AG20443 (cell line): ENCODE data around the gene IFNLR1.
A peak's percentile ranks its signal among the peaks of the same experiment; 100 is the strongest.

Experiments used
- DNase-seq: peaks from one replicate; pipeline ENCODE4 v3.0.0; 2012; ENCODE audit warnings: low spot score, mixed read lengths

The IFNLR1 gene

GRCh38 chr1:24119859-24120756, 67.0 kb downstream of the IFNLR1 start:
- DNase-seq: peak; percentile 77

DNA sequence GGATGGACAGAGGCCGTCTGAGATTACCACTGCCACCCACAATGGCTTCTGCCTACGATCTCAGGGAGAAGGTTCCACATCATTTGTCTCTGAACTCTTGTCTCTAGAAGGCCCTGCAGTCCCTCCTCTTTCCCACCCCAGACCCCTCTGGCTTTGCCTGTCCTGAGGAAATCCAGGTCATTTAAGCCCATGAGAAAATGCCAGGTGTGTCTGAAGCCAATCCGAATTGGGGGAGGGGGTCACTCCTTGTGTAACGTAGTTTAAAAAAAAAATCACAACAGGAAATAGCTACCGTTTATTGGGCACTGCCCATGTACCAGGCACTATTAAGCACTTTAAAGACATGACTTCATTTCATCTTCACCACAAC, 67.6 kb downstream of the IFNLR1 start:
- no peak for DNase-seq

DNA sequence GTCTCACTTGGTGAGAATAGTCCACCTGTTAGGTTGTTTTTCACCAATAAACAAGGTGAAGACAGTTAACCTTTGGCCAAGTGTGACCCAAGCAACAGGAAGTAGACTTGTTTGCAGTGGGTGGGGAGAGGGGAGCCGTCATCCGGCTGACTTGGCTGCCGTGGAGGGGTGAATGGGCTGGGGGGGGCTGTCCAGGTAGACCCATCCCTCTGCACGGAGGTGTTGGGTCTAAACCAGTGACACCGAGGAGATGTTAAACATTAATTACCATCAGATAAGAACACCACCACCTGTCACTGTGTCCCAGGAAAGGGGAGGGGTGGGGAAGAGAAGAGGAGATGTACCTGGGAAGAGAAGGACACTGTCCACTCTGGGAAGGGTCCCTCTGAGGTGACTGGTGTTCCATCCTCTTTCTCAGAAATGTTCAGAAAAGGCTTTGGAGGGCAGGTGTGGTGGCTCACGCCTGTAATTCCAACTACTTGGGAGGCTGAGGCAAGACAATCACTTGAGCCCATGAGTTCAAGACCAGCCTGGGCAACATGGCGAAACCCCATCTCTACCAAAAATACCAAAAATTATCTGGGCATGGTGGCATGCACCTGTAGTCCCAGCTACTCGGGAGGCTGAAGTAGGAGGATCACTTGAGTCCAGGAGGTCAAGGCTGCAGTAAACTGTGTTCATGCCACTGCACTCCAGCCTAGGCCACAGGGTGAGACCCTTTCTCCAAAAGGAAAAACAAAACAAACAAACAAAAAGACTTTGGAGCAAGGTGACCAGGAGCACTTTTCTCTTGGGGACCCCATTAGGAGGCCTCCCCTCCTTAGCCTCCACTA, 68.5 kb downstream of the IFNLR1 start:
- no peak for DNase-seq

DNA sequence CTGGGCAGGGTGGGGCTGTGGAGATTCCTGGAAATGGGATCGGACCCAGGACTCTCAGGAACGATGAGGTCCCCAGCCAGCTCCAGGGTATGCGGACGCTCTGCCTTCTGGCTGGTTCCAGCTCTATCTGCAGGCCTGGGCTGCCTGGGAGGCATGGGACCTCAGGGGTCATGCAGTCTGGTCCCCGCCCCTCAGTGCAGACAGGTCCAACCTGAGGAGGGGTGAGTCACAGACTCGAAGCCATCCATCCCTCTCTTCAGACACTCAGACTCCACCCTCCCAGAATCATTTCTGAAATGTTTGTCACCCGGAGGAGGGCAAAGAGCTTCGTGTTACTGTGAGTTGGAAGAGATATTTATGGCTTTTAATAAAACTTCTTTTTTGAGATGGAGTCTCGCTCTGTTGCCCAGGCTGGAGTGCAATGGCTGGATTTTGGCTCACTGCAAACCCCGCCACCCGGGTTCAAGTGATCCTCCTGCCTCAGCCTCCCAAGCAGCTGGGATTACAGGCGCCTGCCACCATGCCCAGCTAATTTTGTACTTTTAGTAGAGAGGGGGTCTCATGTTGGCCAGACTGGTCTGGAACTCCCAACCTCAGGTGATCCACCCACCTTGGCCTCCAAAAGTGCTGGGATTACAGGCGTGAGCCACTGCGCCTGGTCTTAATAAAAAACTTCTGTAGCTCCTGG, 69.2 kb downstream of the IFNLR1 start:
- DNase-seq: peak; percentile 82

DNA sequence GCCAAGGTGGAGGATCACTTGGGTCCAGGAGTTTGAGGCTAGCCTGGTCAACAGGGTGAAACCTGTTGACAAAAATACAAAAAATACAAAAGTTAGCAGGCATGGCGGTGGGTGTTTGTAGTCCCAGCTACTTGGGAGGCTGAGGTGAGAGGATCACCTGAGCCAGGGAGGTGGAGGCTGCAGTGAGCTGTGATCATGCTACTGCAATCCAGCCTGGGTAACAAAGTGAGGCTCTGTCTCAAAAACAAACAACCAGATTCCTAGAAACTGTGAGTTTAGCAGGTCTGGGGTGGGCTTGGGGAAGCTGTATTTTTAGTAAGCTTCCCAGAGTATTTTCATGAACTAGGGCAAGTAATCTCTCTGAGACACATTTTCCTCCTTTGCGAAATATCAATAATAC, 70.0 kb downstream of the IFNLR1 start:
- no peak for DNase-seq

- DNase-seq: no peak
Measured at GRCh38 chr1:24114753-24115152, 72.3 kb downstream of the IFNLR1 start.

DNA sequence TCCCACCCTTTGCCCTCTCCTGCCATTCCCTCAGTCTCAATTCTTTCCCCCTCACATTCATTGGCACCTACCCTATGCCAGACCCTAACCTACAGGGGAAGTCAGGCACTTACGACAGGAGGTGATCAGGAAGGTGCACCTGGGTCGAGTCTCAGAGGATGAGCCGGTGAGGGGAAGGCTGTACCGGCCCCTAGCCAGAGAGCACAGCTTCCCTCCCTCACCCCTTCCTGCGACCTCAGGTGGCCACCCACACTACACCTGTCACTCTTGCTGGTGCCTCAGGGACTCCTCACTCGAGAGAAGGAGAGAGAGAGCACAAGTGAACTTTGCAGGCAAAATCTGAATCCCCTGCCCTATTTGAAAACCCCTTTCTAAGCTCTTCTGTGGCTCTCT, 73.5 kb downstream of the IFNLR1 start:
- DNase-seq: no peak

DNA sequence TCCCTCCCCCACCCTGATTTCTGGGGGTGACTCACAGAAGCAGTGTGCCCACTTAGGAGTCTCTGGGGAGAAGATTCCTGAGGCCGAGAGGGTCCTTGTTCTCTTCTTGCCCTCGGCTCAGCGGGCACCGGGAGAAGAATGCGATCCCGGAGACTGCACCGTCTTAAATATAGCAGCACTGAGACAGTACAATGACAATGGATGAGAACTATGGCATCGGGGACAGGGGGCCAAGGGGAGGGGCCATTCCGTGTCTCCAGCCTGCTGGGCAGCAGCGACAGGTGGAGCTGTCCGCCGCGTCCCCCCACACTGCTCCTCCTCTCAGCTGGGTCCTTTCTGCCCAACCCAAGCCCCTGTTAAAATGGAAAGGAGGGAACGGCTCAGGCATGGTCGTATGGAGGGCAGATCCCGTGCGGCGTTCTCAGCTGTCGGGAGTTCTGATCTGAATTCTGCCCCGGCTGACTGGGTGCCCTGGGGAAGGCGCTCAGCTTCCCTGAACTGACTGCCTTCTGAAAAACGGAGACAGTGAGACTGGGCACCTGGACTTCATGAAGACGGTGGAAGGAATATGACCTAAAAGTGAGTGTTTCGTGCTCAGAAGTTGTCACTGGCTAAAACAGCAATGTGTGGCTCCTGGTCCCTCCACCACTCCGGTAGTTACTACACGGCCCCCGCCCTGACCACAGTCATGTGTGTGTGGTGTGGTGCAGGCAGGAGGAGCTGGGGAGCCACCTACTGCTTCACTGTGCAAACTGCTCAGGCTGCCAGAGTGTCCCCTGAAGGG, 74.9 kb downstream of the IFNLR1 start, which contains the start of gene MYOM3:
Gene MYOM3, minus strand, starts transcription at position 140 of the 784 bp plus-strand sequence. CDS start 3,499 bp downstream, outside the sequence.
- peak; percentile 85 for DNase-seq

GRCh38 chr1:24111262-24111995, 75.7 kb downstream of the IFNLR1 start:
- no peak for DNase-seq

GRCh38 chr1:24110642-24111261, 76.3 kb downstream of the IFNLR1 start:
- no peak for DNase-seq

GRCh38 chr1:24109686-24110475, 77.2 kb downstream of the IFNLR1 start:
- no peak for DNase-seq

GRCh38 chr1:24109166-24109483, 78.0 kb downstream of the IFNLR1 start:
- DNase-seq: no peak

GRCh38 chr1:24108334-24109165, 78.5 kb downstream of the IFNLR1 start:
- peak; percentile 94 for DNase-seq

DNA sequence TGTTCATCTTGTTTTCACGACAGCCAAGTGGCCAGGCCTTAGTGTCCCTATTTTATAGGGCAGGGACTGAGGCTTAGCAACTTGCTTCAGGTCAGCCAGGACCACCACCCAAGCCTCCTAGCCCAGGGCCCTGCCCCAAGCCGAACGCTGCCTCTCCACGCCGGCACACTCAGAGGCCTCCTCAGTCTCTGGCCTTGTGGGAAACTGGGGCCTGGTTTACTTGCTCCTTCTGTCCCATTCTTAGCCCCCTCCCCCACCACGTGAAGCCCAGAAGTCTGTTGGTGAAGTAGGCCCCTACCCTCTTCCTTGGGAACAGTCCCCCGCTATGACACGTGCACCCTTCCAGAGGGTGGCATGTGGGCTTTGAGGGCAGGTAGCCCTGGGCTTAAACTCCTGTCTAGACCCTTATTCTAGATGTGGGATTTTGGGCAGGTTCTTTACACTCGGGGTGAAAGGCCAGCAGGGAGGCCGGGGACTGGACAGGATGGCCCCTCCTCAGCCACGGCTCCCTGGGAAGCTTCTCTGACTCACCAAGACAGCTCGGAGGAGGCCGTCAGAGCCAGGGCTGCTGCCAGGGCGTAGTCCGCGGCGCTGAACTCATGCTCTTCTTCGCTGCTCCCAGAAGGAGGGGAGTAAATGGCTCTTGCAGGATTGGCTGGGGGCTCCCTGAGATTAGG, 79.5 kb downstream of the IFNLR1 start:
- DNase-seq: peak; percentile 88

GRCh38 chr1:24105368-24106160, 81.5 kb downstream of the IFNLR1 start:
- DNase-seq: no peak

DNA sequence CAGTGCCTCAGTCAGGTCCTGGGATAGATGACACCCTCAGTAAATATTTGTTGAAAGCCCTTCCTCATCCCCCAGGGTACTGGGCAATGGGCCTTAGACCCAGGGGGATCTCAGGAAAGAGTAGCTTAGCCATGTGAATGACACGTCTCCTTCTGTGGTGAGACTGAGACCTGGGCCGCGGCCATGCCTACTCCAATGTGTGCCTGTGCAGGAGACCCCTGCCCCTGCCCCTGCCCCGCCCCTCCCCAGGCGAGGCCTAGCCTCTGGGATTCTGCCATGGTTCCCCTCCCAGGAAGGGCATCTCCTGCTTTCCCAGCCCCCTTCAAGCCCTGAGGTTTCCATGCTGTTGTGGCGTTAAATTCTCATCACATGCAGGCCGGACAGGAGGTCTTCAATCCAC, 82.2 kb downstream of the IFNLR1 start:
- no peak for DNase-seq
